Fibroblast of lung (primary cell): ENCODE measurements around the gene MYO1D.

Source experiments
- CTCF ChIP-seq, 2 donors: IDR thresholded peaks in 1 of 2; conservative IDR thresholded peaks in 1 of 2; 1 replicate in 1 of 2; 2 replicates in 1 of 2; pipeline ENCODE4 v1.5.1; 2011 to 2012; ENCODE audit warnings: low read length in 2 of 2, control low read depth in 1 of 2, inconsistent platforms in 1 of 2, low read depth in 1 of 2, mild to moderate bottlenecking in 1 of 2
- EZH2 ChIP-seq: IDR thresholded peaks from 2 replicates; pipeline ENCODE4 v1.5.1; 2012; ENCODE audit warnings: low read length, control low read depth, mild to moderate bottlenecking; ENCODE audit errors: missing control alignments

- TF ChIP-seq CTCF (conservative IDR thresholded peaks at IDR 0.05 in 1 of 2, IDR thresholded peaks at IDR 0.05 in 1 of 2; ENCODE audit: low read depth in 1 of 2, low read length in 2 of 2) = no peak
- no peak for TF ChIP-seq EZH2
Measured at GRCh38 chr17:32508926-32509325, 368.0 kb downstream of the MYO1D start.
